ENCODE results near the gene IGFBP1.

DNA sequence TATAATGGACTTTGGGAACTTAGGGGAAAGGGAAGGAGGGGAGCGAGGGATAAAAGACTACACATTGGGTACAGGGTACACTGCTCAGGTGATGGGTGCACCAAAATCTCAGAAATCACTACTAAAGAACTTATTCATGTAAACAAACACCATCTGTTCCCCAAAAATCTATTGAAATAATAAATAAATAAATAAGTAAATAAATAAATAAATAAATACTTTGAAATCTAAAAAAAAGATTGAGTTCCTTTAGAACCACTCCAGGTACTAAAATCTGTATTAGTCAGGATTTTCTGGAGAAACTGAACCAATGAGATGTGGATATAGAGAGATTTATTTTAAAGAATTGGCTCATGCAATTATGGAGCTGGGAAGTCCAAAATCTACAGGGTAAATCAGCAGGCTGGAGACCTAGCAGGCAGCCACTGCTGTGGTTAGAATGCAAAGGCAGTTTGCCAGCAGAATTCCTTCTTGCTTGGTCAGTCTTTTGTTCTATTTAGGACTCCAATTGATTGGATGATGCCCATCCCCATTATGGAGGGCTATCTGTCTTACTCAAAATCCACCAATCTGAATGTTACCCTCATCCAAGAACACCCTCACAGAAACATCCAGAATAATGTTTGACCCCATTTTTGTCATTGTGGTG lies 8.9 kb downstream of the IGFBP1 start:
- TF ChIP-seq, protein P1, sequence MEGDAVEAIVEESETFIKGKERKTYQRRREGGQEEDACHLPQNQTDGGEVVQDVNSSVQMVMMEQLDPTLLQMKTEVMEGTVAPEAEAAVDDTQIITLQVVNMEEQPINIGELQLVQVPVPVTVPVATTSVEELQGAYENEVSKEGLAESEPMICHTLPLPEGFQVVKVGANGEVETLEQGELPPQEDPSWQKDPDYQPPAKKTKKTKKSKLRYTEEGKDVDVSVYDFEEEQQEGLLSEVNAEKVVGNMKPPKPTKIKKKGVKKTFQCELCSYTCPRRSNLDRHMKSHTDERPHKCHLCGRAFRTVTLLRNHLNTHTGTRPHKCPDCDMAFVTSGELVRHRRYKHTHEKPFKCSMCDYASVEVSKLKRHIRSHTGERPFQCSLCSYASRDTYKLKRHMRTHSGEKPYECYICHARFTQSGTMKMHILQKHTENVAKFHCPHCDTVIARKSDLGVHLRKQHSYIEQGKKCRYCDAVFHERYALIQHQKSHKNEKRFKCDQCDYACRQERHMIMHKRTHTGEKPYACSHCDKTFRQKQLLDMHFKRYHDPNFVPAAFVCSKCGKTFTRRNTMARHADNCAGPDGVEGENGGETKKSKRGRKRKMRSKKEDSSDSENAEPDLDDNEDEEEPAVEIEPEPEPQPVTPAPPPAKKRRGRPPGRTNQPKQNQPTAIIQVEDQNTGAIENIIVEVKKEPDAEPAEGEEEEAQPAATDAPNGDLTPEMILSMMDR (IDR thresholded peaks at IDR 0.05): no peak
- no peak for TF ChIP-seq POLR2A (IDR thresholded peaks at IDR 0.05)
